B cell (primary cell): ENCODE measurements around the gene KRT71. TPM values are rescaled to one million over a fixed set of nuclear protein-coding genes. Genes with fewer than 3 reads are reported as not detected.

ENCODE experiments used
- ATAC-seq: fragments of 200-7000 bp; cut with Tn5 transposase; one replicate; pipeline ENCODE4 v1.10.0; 2021; ENCODE audit warnings: low read depth, mild to moderate bottlenecking, moderate number of reproducible peaks, moderate library complexity
- CTCF ChIA-PET: fragments of 350-600 bp; sonication (Branson Sonifier 250); formaldehyde crosslinking; loops from one replicate; lab custom pipeline; 2021; ENCODE audit warnings: antibody characterized with exemption, inconsistent platforms; lab: Charles Lee
- POLR2A ChIA-PET: fragments of 350-600 bp; sonication (Branson Sonifier 250); formaldehyde crosslinking; loops from one replicate; lab custom pipeline; 2021; ENCODE audit warnings: antibody characterized with exemption; lab: Charles Lee
- DNase-seq: peaks from one replicate; pipeline ENCODE4 v3.0.0; 2013
- H2AFZ ChIP-seq: 2 replicates; pipeline ENCODE4 v1.6.1; 2012; ENCODE audit warnings: mild to moderate bottlenecking, low read depth, low read length; ENCODE audit not compliant: insufficient read depth, poor library complexity, severe bottlenecking
- H3K27ac ChIP-seq, 2 donors: 1 replicate in 1 of 2; 2 replicates in 1 of 2; pipeline ENCODE4 v1.5.1; 2012 to 2013; ENCODE audit warnings: low read length in 2 of 2, mild to moderate bottlenecking in 2 of 2, moderate library complexity in 1 of 2
- H3K27me3 ChIP-seq, 4 experiments: fragments of 200-600 bp in 1 of 4; sonication (generic) in 1 of 4; replicated peaks in 1 of 4; 1 replicate in 2 of 4; 2 replicates in 2 of 4; pipeline versions ENCODE4 v1.6.1 to v1.7.0; 2013 to 2016; ENCODE audit warnings: low read length in 3 of 4, mild to moderate bottlenecking in 2 of 4, mixed read lengths in 1 of 4, moderate library complexity in 1 of 4; ENCODE audit not compliant: insufficient read depth in 4 of 4, control insufficient read depth in 3 of 4; ENCODE audit errors: control extremely low read depth in 1 of 4
- H3K36me3 ChIP-seq, 2 experiments: replicated peaks in 1 of 2; 1 replicate in 1 of 2; 2 replicates in 1 of 2; pipeline versions ENCODE4 v1.6.1 to v1.7.1; 2013; ENCODE audit warnings: low read length in 1 of 2; ENCODE audit not compliant: insufficient read depth in 2 of 2, control insufficient read depth in 1 of 2; ENCODE audit errors: control extremely low read depth in 1 of 2, extremely low read depth in 1 of 2
- H3K4me1 ChIP-seq, 2 donors: fragments of 200-600 bp in 1 of 2; sonication (generic) in 1 of 2; 1 replicate in 1 of 2; 2 replicates in 1 of 2; pipeline versions ENCODE4 v1.5.1 to v1.6.1; 2013 to 2017; ENCODE audit warnings: low read length in 2 of 2; ENCODE audit not compliant: control insufficient read depth in 2 of 2, insufficient read depth in 2 of 2
- H3K4me2 ChIP-seq: replicated peaks from 2 replicates; pipeline ENCODE3; 2012; ENCODE audit warnings: mild to moderate bottlenecking, low read depth, low read length; ENCODE audit not compliant: poor library complexity, severe bottlenecking
- H3K4me3 ChIP-seq, 5 experiments: fragments of 200-600 bp in 1 of 5; sonication (generic) in 1 of 5; 1 replicate in 3 of 5; 2 replicates in 2 of 5; pipeline versions ENCODE4 v1.5.1 to v1.7.0; 2011 to 2016; ENCODE audit warnings: low read length in 4 of 5, mild to moderate bottlenecking in 4 of 5, low read depth in 2 of 5, control low read depth in 1 of 5, moderate library complexity in 1 of 5; ENCODE audit not compliant: insufficient read depth in 1 of 5; ENCODE audit errors: control extremely low read depth in 1 of 5, extremely low read depth in 1 of 5
- H3K79me2 ChIP-seq: fragments of 200-600 bp; sonication (generic); one replicate; pipeline ENCODE4 v1.6.0; 2016; ENCODE audit warnings: low read length; ENCODE audit not compliant: control insufficient read depth, insufficient read depth
- H3K9ac ChIP-seq: fragments of 200-600 bp; sonication (generic); 2 replicates; pipeline ENCODE4 v1.6.1; 2017; ENCODE audit warnings: mild to moderate bottlenecking, low read length, moderate library complexity
- H3K9me3 ChIP-seq, 3 donors: one replicate each; pipeline versions ENCODE4 v1.6.1 to v1.7.1; 2013; ENCODE audit warnings: low read length in 2 of 3; ENCODE audit not compliant: control insufficient read depth in 2 of 3, insufficient read depth in 1 of 3; ENCODE audit errors: control extremely low read depth in 1 of 3
- H4K20me1 ChIP-seq: 2 replicates; pipeline ENCODE4 v1.6.0; 2012; ENCODE audit warnings: mild to moderate bottlenecking, low read length; ENCODE audit not compliant: insufficient read depth, control insufficient read depth, poor library complexity, severe bottlenecking
- H3K27ac Mint-ChIP-seq: one replicate; pipeline ENCODE4 v1.8.0; 2021; ENCODE audit warnings: mixed read lengths
- H3K27me3 Mint-ChIP-seq: one replicate; pipeline ENCODE4 v1.8.0; 2021; ENCODE audit warnings: mixed read lengths
- H3K4me1 Mint-ChIP-seq: one replicate; pipeline ENCODE4 v1.8.0; 2021; ENCODE audit warnings: mixed read lengths
- H3K4me3 Mint-ChIP-seq: one replicate; pipeline ENCODE4 v1.8.0; 2021; ENCODE audit warnings: mixed read lengths
- H3K9me3 Mint-ChIP-seq: one replicate; pipeline ENCODE4 v1.8.0; 2022; ENCODE audit warnings: mixed read lengths; ENCODE audit not compliant: insufficient read depth
- CTCF ChIP-seq: fragments of 200-600 bp; IDR thresholded peaks from one replicate; pipeline ENCODE4 v1.8.0; 2022; ENCODE audit warnings: antibody characterized with exemption, mild to moderate bottlenecking
- EZH2 ChIP-seq: IDR thresholded peaks from 2 replicates; pipeline ENCODE4 v1.6.1; 2012; ENCODE audit warnings: borderline replicate concordance, low read depth, mild to moderate bottlenecking, moderate library complexity, low read length; ENCODE audit not compliant: insufficient read depth, poor library complexity, severe bottlenecking
- WGBS: methylation state at CpG from one replicate; pipeline ENCODE4 v1.1.5; 2013; ENCODE audit warnings: missing lambda C conversion rate; ENCODE audit not compliant: insufficient coverage; 5-methylcytosine and 5-hydroxymethylcytosine counted together
- intact Hi-C: fragments of 100-400 bp; cut with micrococcal nuclease; formaldehyde crosslinking; loops from one replicate; pipeline ENCODE4 v1.10.0; 2022
- polyA plus RNA-seq: library from polyadenylated mRNA; depleted of rRNA; stranded (reverse); fragments of >200 nt; gene quantifications from 2 replicates; pipeline ENCODE4 v1.2.3, GENCODE V29; 2012
- total RNA-seq, 2 donors: library from RNA; stranded (reverse); fragments of 120-200 nt in 1 of 2; gene quantifications; 1 replicate in 1 of 2; 2 replicates in 1 of 2; pipeline versions ENCODE4 v1.2.3 to v1.2.4, GENCODE V29; 2013 to 2022

Gene KRT71
- total and polyA plus RNA-seq, 2 donors (not counting 1 experiment from before 2014, with no cell fraction given): not detected

DNA sequence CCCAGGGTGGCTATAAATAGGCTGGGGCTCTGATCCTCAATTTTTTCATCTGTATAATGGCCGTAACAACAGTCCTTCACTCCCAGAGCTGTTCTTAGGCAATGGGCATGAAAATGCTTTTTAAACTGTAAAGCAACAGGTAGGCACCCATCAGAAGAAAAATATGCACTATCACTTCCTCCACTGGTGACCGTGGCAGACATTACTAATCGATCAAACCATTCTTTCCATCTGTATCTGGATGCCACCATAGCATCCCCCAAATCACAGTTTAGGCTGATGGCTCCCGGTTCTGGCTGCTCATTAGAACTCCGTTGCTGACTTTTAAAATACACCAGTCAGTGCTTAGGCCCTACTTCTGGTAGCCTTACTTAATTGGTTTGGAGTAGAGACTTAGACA, 11.2 kb downstream of the KRT71 start:
- intact Hi-C loops: no loop called here
- H2AFZ ChIP-seq: no peak overlapping the region
- H3K27ac ChIP-seq: no peak overlapping the region
- 100% methylated on average over 2 of the region's 5 CpGs for WGBS
- no peak for TF ChIP-seq CTCF
- TF ChIP-seq EZH2: no peak
- H4K20me1 ChIP-seq: no peaks in the 10 kb centered on the region
- H3K79me2 ChIP-seq: no peaks in the 10 kb centered on the region
- no peaks in the 10 kb centered on the region for H3K9me3 Mint-ChIP-seq
- no peak overlapping the region for H3K4me3 Mint-ChIP-seq
- peaks cover 0 to 6% (median 0%) of the 10 kb centered on the region in 3 donors for H3K9me3 ChIP-seq
- no peaks in the 10 kb centered on the region for H3K4me1 Mint-ChIP-seq
- ChIA-PET POLR2A (no interaction called here), CTCF (no interaction called here)
- no peak for ATAC-seq
- no peaks in the 10 kb centered on the region for H3K36me3 ChIP-seq
- H3K27me3 Mint-ChIP-seq: peaks cover 16% of the 10 kb centered on the region
- H3K27ac Mint-ChIP-seq: no peak overlapping the region
- no peak overlapping the region for H3K4me3 ChIP-seq
- H3K4me1 ChIP-seq: no peaks in the 10 kb centered on the region
- H3K9ac ChIP-seq: no peak overlapping the region
- peaks cover 0 to 5% (median 0%) of the 10 kb centered on the region in 4 experiments for H3K27me3 ChIP-seq
- H3K4me2 ChIP-seq: no peak overlapping the region
- DNase-seq: no peak

GRCh38 chr12:52540531-52540930, 12.4 kb downstream of the KRT71 start:
- H3K4me3 Mint-ChIP-seq: no peak overlapping the region
- Histone ChIP-seq H3K9me3 (peaks cover 0 to 6% (median 0%) of the 10 kb centered on the region in 3 donors), H4K20me1 (no peaks in the 10 kb centered on the region), H3K4me2 (no peak overlapping the region), H3K4me1 (no peaks in the 10 kb centered on the region), H3K36me3 (no peaks in the 10 kb centered on the region), H3K79me2 (no peaks in the 10 kb centered on the region), H2AFZ (no peak overlapping the region), H3K9ac (no peak overlapping the region), H3K4me3 (no peak overlapping the region), H3K27ac (no peak overlapping the region), H3K27me3 (peaks cover 0 to 5% (median 0%) of the 10 kb centered on the region in 4 experiments)
- WGBS: 79% methylated on average over 7 of the region's 7 CpGs
- intact Hi-C loops: no loop called here
- no peaks in the 10 kb centered on the region for H3K4me1 Mint-ChIP-seq
- ChIA-PET POLR2A (no interaction called here), CTCF (no interaction called here)
- no peak for TF ChIP-seq CTCF
- no peak for TF ChIP-seq EZH2
- DNase-seq (no peak), ATAC-seq (no peak)
- H3K9me3 Mint-ChIP-seq: no peaks in the 10 kb centered on the region
- H3K27ac Mint-ChIP-seq: no peak overlapping the region
- H3K27me3 Mint-ChIP-seq: peaks cover 16% of the 10 kb centered on the region
